Prostate gland (tissue), 2 donors: ENCODE results near the gene SPATA45.

ENCODE experiments used
- CTCF ChIP-seq, 4 experiments: fragments of 200-600 bp in 2 of 4; fragments of 450-650 bp in 2 of 4; sonication (generic) in 2 of 4; IDR thresholded peaks; 1 replicate in 3 of 4; 2 replicates in 1 of 4; pipeline ENCODE4 v1.5.1; 2016 to 2019; ENCODE audit warnings: antibody characterized with exemption in 4 of 4, mild to moderate bottlenecking in 2 of 4, moderate library complexity in 2 of 4
- POLR2A ChIP-seq: fragments of 450-650 bp; IDR thresholded peaks from one replicate; pipeline ENCODE4 v1.6.1; 2016; ENCODE audit warnings: antibody characterized with exemption, mild to moderate bottlenecking

- TF ChIP-seq CTCF (IDR thresholded peaks at IDR 0.05) (no peak), POLR2A (no peak)
Observed at GRCh38 chr1:212781225-212781624, 66.2 kb downstream of the SPATA45 start.
